GM06990 (cell line): Measurements from ENCODE around the gene MAPK13.

Experiments
- DNase-seq: peaks from one replicate; pipeline ENCODE4 v3.0.0-alpha.2; 2011; ENCODE audit not compliant: insufficient read length; ENCODE audit errors: extremely low read depth
- H3K27me3 ChIP-seq: replicated peaks from 2 replicates; pipeline ENCODE4 v1.6.0; 2011; ENCODE audit warnings: low read length; ENCODE audit not compliant: control insufficient read depth, insufficient read depth
- H3K36me3 ChIP-seq: 2 replicates; pipeline ENCODE4 v1.5.1; 2011; ENCODE audit warnings: low read length; ENCODE audit not compliant: control insufficient read depth, insufficient read depth
- H3K4me3 ChIP-seq: replicated peaks from 2 replicates; pipeline ENCODE4 v1.5.1; 2011; ENCODE audit warnings: low read depth, mild to moderate bottlenecking, control low read depth, low read length
- TF ChIP-seq, protein P1 (sequence below): IDR thresholded peaks from 2 replicates; pipeline ENCODE4 v1.5.1; 2011; ENCODE audit warnings: low read length, control low read depth, mild to moderate bottlenecking, inconsistent platforms; ENCODE audit not compliant: insufficient read depth, poor library complexity, severe bottlenecking

Gene MAPK13

DNA sequence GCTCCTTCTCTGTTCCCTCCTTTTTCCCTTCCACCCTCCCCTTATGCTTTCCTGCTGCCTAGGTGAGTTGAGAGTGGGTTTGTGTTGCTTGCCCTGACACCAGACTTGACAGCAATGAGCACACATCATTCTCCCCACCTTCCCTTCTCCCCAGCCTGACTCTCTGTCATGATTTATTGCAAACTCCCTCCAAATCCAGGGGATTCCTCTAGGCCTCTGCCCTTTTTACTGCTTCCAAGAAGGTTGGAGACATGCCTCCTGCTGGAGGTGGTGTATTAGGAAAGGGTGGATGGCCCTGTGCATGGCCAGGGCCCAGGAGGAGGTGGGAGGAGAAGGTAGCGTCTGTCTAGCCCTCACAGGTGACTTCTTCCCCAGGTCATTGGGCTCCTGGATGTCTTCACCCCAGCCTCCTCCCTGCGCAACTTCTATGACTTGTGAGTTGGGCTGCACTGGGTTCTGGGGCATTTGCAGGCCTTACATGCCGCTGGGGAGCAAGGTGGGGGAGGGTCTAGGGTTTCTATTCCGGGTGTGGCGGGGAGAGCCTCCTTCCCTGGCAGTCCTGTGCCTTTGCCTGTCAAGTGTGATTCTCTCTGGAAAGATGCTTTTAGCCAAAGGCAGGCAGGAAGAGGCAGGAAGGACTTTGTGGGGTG, 2.1 kb downstream of the MAPK13 start:
- H3K27me3 ChIP-seq = no peaks in the 10 kb centered on the region; the same call in 1 of the 2 replicates
- no peak for DNase-seq
- TF ChIP-seq, protein P1, sequence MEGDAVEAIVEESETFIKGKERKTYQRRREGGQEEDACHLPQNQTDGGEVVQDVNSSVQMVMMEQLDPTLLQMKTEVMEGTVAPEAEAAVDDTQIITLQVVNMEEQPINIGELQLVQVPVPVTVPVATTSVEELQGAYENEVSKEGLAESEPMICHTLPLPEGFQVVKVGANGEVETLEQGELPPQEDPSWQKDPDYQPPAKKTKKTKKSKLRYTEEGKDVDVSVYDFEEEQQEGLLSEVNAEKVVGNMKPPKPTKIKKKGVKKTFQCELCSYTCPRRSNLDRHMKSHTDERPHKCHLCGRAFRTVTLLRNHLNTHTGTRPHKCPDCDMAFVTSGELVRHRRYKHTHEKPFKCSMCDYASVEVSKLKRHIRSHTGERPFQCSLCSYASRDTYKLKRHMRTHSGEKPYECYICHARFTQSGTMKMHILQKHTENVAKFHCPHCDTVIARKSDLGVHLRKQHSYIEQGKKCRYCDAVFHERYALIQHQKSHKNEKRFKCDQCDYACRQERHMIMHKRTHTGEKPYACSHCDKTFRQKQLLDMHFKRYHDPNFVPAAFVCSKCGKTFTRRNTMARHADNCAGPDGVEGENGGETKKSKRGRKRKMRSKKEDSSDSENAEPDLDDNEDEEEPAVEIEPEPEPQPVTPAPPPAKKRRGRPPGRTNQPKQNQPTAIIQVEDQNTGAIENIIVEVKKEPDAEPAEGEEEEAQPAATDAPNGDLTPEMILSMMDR = no peak
- no peak overlapping the region for H3K4me3 ChIP-seq
- H3K36me3 ChIP-seq = no peaks in the 10 kb centered on the region

DNA sequence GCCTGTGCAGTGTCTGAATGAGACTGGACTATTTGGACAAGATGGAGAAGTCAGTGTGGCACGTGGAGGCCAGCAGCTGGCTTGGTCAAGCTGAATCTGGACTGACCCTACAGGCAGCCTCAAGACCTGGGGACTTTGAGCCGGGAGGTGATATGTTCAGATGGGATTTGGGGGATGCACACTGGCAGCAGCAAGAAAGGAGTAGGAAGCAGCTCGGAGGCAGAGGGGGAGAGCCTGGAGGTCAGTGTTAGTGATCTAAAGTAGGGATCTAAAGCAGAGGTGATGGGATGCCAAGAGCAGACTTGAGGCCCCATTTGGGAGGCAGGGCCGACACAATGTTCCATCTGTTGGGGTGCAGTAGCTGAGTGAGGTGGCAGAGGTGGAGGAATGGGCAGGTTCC, 2.8 kb downstream of the MAPK13 start:
- no peak overlapping the region for H3K4me3 ChIP-seq
- DNase-seq = no peak
- TF ChIP-seq, protein P1 = no peak
- H3K36me3 ChIP-seq = no peaks in the 10 kb centered on the region
- no peaks in the 10 kb centered on the region; the same call in 1 of the 2 replicates for H3K27me3 ChIP-seq

- TF ChIP-seq, protein P1 = no peak
- H3K4me3 ChIP-seq = no peak overlapping the region
- no peaks in the 10 kb centered on the region; the same call in 1 of the 2 replicates for H3K27me3 ChIP-seq
- H3K36me3 ChIP-seq = no peaks in the 10 kb centered on the region; the same call in 1 of the 2 replicates
- DNase-seq = no peak
These were observed 3.6 kb downstream of the MAPK13 start for GRCh38 chr6:36133912-36134311.

DNA sequence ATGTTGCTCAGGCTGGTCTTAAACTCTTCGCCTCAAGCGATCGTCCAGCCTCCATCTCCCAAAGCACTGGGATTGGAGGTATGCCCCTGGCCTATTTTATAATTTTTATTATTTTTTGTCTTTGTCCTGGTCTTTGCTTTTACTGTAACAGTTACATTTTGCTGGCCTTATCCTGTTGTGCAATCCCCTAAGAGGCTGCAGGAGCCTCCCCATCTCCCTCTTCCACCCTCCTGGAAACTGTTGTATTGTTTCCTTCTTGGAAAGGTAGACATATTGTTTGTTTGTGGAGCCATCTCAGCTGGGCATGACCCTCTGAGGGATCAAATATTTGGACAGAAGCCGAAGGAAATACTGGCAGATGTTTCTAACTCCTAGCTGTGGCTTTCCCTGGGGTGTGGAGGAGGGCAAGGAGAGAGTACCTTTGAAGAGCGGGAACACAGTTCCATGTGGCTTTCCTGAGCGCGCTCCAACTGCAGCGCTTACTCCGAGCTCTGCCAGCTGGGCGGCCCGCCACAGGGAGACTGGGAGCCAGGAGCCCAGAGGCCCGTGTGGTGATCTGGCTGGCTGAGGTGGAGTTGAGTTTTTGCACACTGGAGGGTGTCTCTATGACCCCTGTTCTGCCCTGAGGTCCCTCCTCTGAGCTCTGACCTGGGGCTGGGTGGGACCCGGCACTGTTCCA, 4.9 kb downstream of the MAPK13 start:
- H3K27me3 ChIP-seq = no peaks in the 10 kb centered on the region; the same call in 1 of the 2 replicates
- DNase-seq = no peak
- no peak overlapping the region for H3K4me3 ChIP-seq
- no peaks in the 10 kb centered on the region; the same call in 1 of the 2 replicates for H3K36me3 ChIP-seq
- TF ChIP-seq, protein P1 = no peak

DNA sequence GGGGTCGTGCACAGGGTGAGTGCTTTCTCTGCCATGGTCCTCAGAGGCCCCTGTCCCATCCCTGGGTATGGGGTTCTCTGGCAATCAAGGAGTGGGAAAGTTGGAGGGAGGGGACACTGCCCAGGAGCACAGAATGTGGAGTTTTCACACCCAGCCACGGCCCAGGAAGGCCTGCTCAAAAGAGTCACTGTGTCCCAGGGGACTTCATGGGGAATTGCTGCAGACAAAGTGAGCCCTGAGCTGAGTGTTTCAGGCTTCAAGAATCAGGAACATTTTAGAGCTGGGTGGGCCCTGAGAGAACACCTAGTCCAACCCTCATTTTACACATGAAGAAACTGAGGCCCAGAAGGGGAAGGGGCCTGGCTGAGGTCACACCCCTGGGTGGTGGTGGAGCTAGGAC, 5.7 kb downstream of the MAPK13 start:
- no peak for DNase-seq
- Histone ChIP-seq H3K4me3 (no peak overlapping the region), H3K27me3 (no peaks in the 10 kb centered on the region), H3K36me3 (no peaks in the 10 kb centered on the region; the same call in 1 of the 2 replicates)
- TF ChIP-seq, protein P1 = no peak
